NCI-H526 (cell line): ENCODE data around the gene PLEKHH1.

Experiments
- DNase-seq, 2 experiments: peaks; one replicate each; lab custom pipeline; 2025; lab: John Stamatoyannopoulos, UW

The PLEKHH1 gene

DNA sequence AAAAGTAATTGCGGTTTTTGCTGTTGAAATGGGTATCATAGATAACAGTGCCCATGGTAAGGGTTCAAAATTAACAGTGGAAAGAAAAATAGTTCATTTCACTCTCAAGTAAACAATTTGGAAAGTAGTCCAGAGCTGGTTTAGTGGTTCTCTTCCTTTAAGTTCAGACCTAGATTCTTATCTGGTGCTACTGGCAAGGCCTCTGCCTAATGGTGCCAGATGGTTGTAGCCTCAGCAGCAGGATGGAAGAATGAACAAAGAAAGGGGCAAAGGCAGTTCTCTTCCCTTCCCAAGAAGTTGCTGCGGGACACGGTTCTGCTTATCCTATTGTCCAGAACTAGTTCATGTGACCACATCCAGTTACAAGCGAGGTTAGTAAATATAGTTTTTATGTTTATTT, 97.1 kb downstream of the PLEKHH1 start:
- no peak for DNase-seq

DNA sequence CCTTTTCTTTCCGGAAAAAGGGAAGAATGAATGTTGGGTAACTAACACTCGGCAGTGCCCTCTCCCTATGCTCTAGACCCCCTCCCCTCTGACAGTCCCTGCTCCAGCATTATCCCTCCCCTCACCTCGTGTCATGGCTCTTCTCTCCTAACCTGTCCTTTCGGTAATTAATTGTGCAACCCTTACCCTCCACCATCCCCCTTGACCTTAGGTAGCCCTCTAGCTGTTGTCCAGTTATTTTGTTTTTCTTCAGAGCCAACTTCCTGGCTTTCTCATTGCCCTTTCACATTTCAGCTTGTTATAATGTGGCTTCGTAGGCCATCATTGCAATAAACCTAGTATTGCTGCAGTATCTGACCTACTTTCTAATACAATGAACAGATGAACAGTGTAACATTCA, 97.8 kb downstream of the PLEKHH1 start:
- DNase-seq: no peak

DNA sequence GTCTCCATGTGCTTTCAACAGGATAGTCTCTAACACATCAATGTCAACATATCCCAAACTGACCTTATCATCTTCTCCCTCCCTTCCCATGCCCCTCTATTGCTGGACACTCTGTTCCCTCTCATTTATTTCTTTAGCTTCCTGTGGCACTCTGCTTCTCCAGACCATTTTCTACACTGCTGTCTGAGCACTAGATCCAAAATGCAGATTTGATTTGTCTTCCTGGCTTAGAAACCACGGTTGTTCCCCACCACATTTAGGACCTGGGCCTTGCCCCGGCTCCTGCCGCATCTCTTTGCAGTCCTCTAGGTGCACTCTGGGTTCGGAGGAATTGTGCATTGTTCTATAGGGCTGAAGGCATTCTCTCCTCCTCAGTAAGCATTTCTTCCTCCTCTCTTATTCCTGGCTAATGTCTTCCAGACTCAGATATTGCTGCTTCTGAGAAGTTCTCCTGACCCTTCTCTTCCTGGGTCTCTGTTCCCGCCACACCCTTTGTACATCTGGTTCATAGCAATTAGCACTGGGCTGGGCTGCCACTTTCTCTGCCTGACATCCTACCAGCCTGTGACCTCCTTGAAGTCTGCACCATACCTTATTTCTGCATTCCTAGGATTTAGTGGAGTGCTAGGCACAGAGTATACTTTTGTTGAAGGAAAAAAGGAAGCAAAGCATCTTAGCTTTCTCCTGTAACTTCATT, 100.5 kb downstream of the PLEKHH1 start:
- DNase-seq: no peak

DNA sequence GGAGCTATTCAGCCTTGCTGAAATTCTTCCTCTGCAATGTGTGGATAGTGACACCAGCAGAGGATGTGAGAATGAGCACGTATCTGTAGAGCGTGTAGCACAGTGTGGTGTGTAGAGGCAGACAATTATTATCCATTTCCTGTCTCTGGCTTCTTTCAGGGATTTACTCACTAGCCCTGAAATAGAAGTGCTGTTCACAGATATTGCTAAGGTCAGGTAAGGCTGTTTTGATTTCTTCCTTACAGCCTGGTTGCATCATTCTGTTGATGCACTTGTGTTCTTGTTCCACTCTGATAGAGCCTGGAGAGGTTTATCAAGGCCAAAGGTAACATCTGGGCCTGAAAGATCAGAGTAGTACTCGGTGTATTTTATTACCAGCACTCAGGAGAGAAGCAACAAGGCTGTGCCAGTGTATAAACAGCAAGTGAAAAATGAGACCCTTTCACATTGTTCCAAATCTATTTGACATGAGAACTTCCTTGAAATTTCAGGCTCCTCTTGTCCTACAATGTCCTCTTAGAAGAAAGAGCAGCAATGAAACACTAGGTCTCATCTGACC, 103.3 kb downstream of the PLEKHH1 start:
- DNase-seq: no peak

DNA sequence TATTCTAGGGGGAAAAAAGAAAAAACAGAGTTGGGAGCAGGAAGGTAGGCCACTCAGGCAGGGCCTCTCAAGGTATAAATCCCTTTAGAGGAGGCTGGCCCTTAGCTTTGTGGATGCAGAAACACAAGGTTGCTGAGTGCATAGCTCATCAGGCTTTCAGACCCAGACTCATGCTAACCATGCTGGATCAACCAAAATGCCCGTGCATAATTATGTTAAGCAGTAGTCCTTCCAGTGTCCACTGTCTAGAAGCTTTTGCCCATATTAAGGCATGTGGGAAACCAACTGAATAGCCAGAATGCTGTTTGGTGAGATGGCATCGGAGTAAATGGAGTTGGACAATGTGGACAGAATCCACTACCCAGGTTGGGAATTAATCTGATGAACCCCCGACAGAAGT, 105.6 kb downstream of the PLEKHH1 start:
- no peak for DNase-seq
